Measurements from ENCODE around the gene SPRR5.

SPRR5 gene

DNA sequence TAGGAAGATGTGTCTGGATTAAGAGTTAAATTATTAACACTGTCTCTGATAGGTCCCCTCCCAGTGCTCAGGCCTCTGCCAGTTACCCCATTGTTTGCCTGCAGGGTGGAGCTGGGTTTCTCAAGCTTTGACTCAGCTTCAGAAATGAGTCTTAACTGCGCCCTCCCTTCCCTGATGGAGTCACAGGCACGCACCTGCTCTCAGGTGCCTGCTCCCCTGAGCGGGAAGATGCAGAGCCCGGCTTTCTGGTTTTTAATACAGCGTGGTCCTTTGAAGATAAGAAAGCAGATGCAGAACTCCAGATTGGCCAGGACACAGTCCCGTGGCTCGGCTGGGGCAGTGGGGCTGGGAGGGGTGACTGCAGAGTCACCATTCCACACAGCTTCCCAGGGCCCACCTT, 20.2 kb downstream of the SPRR5 start:
- H3K4me3 ChIP-seq (ENCODE audit: low read length): no peak overlapping the region
- peaks cover 5% of the 10 kb centered on the region for H3K27me3 ChIP-seq (replicated peaks; ENCODE audit: control insufficient read depth, insufficient read depth, low read length)
- no peaks in the 10 kb centered on the region for H3K9me3 ChIP-seq (ENCODE audit: control insufficient read depth, low read length)
- H3K9ac ChIP-seq (ENCODE audit: low read length): no peak overlapping the region
- DNase-seq (ENCODE audit: low read depth): no peak
- H3K4me1 ChIP-seq (ENCODE audit: control insufficient read depth, insufficient read depth, low read length): no peaks in the 10 kb centered on the region
- no peaks in the 10 kb centered on the region for H3K36me3 ChIP-seq (ENCODE audit: control insufficient read depth, insufficient read depth, low read length, severe bottlenecking)

GRCh38 chr1:152968248-152968647, 21.2 kb downstream of the SPRR5 start:
- no peak for DNase-seq (ENCODE audit: low read depth)
- no peaks in the 10 kb centered on the region for H3K9me3 ChIP-seq (ENCODE audit: control insufficient read depth, low read length)
- H3K4me3 ChIP-seq (ENCODE audit: low read length): no peak overlapping the region
- peaks cover 5% of the 10 kb centered on the region for H3K27me3 ChIP-seq (replicated peaks; ENCODE audit: control insufficient read depth, insufficient read depth, low read length)
- no peak overlapping the region for H3K9ac ChIP-seq (ENCODE audit: low read length)
- H3K4me1 ChIP-seq (ENCODE audit: control insufficient read depth, insufficient read depth, low read length): no peaks in the 10 kb centered on the region
- no peaks in the 10 kb centered on the region for H3K36me3 ChIP-seq (ENCODE audit: control insufficient read depth, insufficient read depth, low read length, severe bottlenecking)

GRCh38 chr1:152969036-152969435, 22.0 kb downstream of the SPRR5 start:
- no peaks in the 10 kb centered on the region for H3K9me3 ChIP-seq (ENCODE audit: control insufficient read depth, low read length)
- H3K4me1 ChIP-seq (ENCODE audit: control insufficient read depth, insufficient read depth, low read length): no peaks in the 10 kb centered on the region
- no peaks in the 10 kb centered on the region for H3K36me3 ChIP-seq (ENCODE audit: control insufficient read depth, insufficient read depth, low read length, severe bottlenecking)
- H3K4me3 ChIP-seq (ENCODE audit: low read length): no peak overlapping the region
- no peak overlapping the region for H3K9ac ChIP-seq (ENCODE audit: low read length)
- peaks cover 8% of the 10 kb centered on the region for H3K27me3 ChIP-seq (replicated peaks; ENCODE audit: control insufficient read depth, insufficient read depth, low read length)
- no peak for DNase-seq (ENCODE audit: low read depth)

- no peaks in the 10 kb centered on the region for H3K9me3 ChIP-seq (ENCODE audit: control insufficient read depth, low read length)
- H3K4me3 ChIP-seq (ENCODE audit: low read length): no peak within 1 kb of the TSS
- peaks cover 9% of the 10 kb centered on the region for H3K27me3 ChIP-seq (replicated peaks; ENCODE audit: control insufficient read depth, insufficient read depth, low read length)
- DNase-seq (ENCODE audit: low read depth): no peak
- H3K4me1 ChIP-seq (ENCODE audit: control insufficient read depth, insufficient read depth, low read length): no peaks in the 10 kb centered on the region
- no peak within 1 kb of the TSS for H3K9ac ChIP-seq (ENCODE audit: low read length)
- H3K36me3 ChIP-seq (ENCODE audit: control insufficient read depth, insufficient read depth, low read length, severe bottlenecking): no peaks in the 10 kb centered on the region
These were observed 23.5 kb downstream of the SPRR5 start, which contains the start of gene SPRR4 for GRCh38 chr1:152970495-152970894. Gene SPRR4, plus strand, starts transcription at chr1:152970648. Its CDS starts 1,243 bp downstream, at chr1:152971891.

- DNase-seq (ENCODE audit: low read depth): no peak
- H3K4me3 ChIP-seq (ENCODE audit: low read length): no peak overlapping the region
- no peaks in the 10 kb centered on the region for H3K9me3 ChIP-seq (ENCODE audit: control insufficient read depth, low read length)
- no peak overlapping the region for H3K9ac ChIP-seq (ENCODE audit: low read length)
- peaks cover 6% of the 10 kb centered on the region for H3K27me3 ChIP-seq (replicated peaks; ENCODE audit: control insufficient read depth, insufficient read depth, low read length)
- H3K4me1 ChIP-seq (ENCODE audit: control insufficient read depth, insufficient read depth, low read length): no peaks in the 10 kb centered on the region
- no peaks in the 10 kb centered on the region for H3K36me3 ChIP-seq (ENCODE audit: control insufficient read depth, insufficient read depth, low read length, severe bottlenecking)
These were observed 25.3 kb downstream of the SPRR5 start for GRCh38 chr1:152972196-152972886.

GRCh38 chr1:152976688-152977087, 29.7 kb downstream of the SPRR5 start:
- Histone ChIP-seq H3K9me3 (ENCODE audit: control insufficient read depth, low read length) (no peaks in the 10 kb centered on the region), H3K4me3 (ENCODE audit: low read length) (no peak overlapping the region), H3K9ac (ENCODE audit: low read length) (no peak overlapping the region), H3K36me3 (ENCODE audit: control insufficient read depth, insufficient read depth, low read length, severe bottlenecking) (no peaks in the 10 kb centered on the region), H3K4me1 (ENCODE audit: control insufficient read depth, insufficient read depth, low read length) (no peaks in the 10 kb centered on the region), H3K27me3 (replicated peaks; ENCODE audit: control insufficient read depth, insufficient read depth, low read length) (peaks cover 18% of the 10 kb centered on the region)
- DNase-seq (ENCODE audit: low read depth): no peak

- no peak for DNase-seq (ENCODE audit: low read depth)
These were observed 30.6 kb downstream of the SPRR5 start for GRCh38 chr1:152977614-152978013.

DNA sequence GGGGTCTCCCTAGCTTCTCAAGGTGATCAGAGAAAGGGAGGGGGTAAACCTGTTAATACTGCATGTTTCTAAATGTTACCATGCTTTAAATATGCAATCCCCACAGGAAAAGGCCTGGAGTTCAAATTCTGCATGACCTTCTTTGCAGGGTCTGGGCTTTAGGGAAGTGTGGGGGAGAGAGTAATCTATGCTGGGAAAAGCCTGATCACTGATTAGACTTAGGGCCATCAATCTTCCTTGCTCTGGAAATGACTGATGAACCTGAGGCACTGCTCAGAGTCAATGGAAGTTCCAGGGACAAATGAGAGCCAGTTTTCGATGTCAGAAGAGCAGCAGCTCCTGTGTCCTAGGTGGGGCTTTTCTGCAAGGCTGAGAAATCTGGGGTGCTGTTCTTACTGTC, 33.7 kb downstream of the SPRR5 start:
- Histone ChIP-seq H3K9ac (ENCODE audit: low read length) (no peak overlapping the region), H3K9me3 (ENCODE audit: control insufficient read depth, low read length) (no peaks in the 10 kb centered on the region), H3K36me3 (ENCODE audit: control insufficient read depth, insufficient read depth, low read length, severe bottlenecking) (no peaks in the 10 kb centered on the region), H3K27me3 (replicated peaks; ENCODE audit: control insufficient read depth, insufficient read depth, low read length) (peaks cover 15% of the 10 kb centered on the region), H3K4me3 (ENCODE audit: low read length) (no peak overlapping the region), H3K4me1 (ENCODE audit: control insufficient read depth, insufficient read depth, low read length) (no peaks in the 10 kb centered on the region)
- DNase-seq (ENCODE audit: low read depth): no peak

More at GRCh38 chr1:152977614-152978013, 30.6 kb downstream of the SPRR5 start:
- no peaks in the 10 kb centered on the region for H3K9me3 ChIP-seq (ENCODE audit: control insufficient read depth, low read length)
- H3K4me1 ChIP-seq (ENCODE audit: control insufficient read depth, insufficient read depth, low read length): no peaks in the 10 kb centered on the region
- H3K27me3 ChIP-seq (replicated peaks; ENCODE audit: control insufficient read depth, insufficient read depth, low read length): peaks cover 18% of the 10 kb centered on the region
- H3K9ac ChIP-seq (ENCODE audit: low read length): no peak overlapping the region
- H3K4me3 ChIP-seq (ENCODE audit: low read length): no peak overlapping the region
- H3K36me3 ChIP-seq (ENCODE audit: control insufficient read depth, insufficient read depth, low read length, severe bottlenecking): no peaks in the 10 kb centered on the region

GRCh38 chr1:152981146-152981871, 34.3 kb downstream of the SPRR5 start:
- Histone ChIP-seq H3K4me1 (ENCODE audit: control insufficient read depth, insufficient read depth, low read length) (no peaks in the 10 kb centered on the region), H3K4me3 (ENCODE audit: low read length) (no peak overlapping the region), H3K27me3 (replicated peaks; ENCODE audit: control insufficient read depth, insufficient read depth, low read length) (peaks cover 15% of the 10 kb centered on the region), H3K9me3 (ENCODE audit: control insufficient read depth, low read length) (no peaks in the 10 kb centered on the region), H3K9ac (ENCODE audit: low read length) (no peak overlapping the region), H3K36me3 (ENCODE audit: control insufficient read depth, insufficient read depth, low read length, severe bottlenecking) (no peaks in the 10 kb centered on the region)
- DNase-seq (ENCODE audit: low read depth): no peak

DNA sequence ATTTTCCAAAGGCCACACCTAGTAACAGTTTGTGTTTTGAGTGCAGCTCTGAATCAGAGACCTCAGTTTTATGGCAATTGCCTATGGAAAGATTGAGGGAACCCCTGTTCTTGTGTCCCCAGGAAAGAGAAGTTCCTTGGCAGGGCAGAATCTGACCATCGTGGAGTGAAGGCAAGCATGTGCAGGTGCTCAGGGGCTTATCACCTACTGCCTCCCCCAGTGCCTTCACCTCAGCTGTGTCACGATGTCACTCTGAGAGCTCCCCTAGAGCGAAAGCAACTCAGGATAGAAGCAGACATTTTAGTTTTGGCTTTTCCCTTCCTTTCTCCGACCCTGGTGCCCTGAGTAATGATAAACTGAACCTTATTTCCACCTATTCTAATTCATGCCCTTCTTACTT, 35.1 kb downstream of the SPRR5 start:
- Histone ChIP-seq H3K27me3 (replicated peaks; ENCODE audit: control insufficient read depth, insufficient read depth, low read length) (peaks cover 15% of the 10 kb centered on the region), H3K4me3 (ENCODE audit: low read length) (no peak overlapping the region), H3K9me3 (ENCODE audit: control insufficient read depth, low read length) (no peaks in the 10 kb centered on the region), H3K4me1 (ENCODE audit: control insufficient read depth, insufficient read depth, low read length) (no peaks in the 10 kb centered on the region), H3K9ac (ENCODE audit: low read length) (no peak overlapping the region), H3K36me3 (ENCODE audit: control insufficient read depth, insufficient read depth, low read length, severe bottlenecking) (no peaks in the 10 kb centered on the region)
- DNase-seq (ENCODE audit: low read depth): no peak

DNA sequence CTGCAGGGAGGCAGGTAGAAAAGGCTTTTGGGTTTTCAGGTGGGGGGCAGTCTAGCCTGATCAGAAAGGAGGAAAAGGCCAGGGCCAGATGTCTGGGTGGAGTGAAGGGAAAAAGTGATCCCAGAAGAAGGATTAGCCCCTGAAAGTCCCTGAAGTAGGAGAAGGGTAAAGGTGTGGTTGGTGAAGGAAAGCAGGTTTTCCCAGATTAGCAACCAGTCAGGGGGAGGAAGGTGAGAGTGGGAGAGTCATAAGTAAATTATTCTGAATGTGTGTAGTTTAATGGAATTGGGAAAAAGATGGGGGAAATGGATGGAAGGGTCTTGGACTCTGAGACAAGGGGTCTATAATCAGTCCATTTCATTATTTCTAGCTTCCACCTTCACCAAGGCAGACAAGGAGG, 36.2 kb downstream of the SPRR5 start:
- DNase-seq (ENCODE audit: low read depth): no peak
- Histone ChIP-seq H3K27me3 (replicated peaks; ENCODE audit: control insufficient read depth, insufficient read depth, low read length) (peaks cover 15% of the 10 kb centered on the region), H3K9me3 (ENCODE audit: control insufficient read depth, low read length) (no peaks in the 10 kb centered on the region), H3K4me3 (ENCODE audit: low read length) (no peak overlapping the region), H3K36me3 (ENCODE audit: control insufficient read depth, insufficient read depth, low read length, severe bottlenecking) (no peaks in the 10 kb centered on the region), H3K9ac (ENCODE audit: low read length) (no peak overlapping the region), H3K4me1 (ENCODE audit: control insufficient read depth, insufficient read depth, low read length) (no peaks in the 10 kb centered on the region)
